ENCODE data around the gene BAIAP2L1. TPM values are rescaled to one million over a fixed set of nuclear protein-coding genes. Genes with fewer than 3 reads are reported as not detected.
"Not testable (repeated sequence)": the region's sequence is repeated elsewhere in the genome, so short reads cannot be mapped to it uniquely, and the experiment has no call there.

Gene BAIAP2L1
- polyA plus RNA-seq, 3 donors, result 11.8 to 19.3 (median 15.0) TPM

GRCh38 chr7:98330926-98331529 is 69.9 kb downstream of the BAIAP2L1 start:
- no peak for DNase-seq (ENCODE audit: extremely low read depth in 1 of 11, low read depth in 9 of 11, low spot score in 4 of 11)

DNA sequence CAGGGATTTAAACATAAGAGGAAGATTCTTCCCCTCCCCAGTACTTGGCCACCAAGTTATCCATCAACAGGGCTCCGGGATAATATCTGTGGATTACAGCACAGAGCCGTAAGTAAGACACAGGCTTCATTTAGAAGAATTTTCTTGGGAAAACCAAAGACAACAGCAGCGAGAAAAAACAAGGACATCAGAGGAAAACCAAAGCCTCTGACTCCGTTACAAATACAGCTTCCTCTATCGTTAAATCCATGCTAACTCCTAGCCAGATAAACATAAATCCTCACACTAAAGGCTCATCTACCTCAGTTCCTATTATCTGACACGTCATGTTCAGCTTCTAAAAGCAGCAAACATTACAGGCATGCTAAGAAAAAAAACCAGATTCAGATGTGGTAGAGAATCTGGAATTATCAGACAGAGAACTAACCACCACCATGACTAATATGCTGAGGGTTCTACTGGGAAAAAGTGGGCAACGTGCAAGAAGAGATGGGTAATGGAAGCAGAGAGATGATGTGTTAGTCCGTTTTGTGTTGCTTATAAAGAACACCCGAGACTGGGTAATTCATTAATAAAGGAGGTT is 71.0 kb downstream of the BAIAP2L1 start:
- DNase-seq (ENCODE audit: extremely low read depth in 1 of 11, low read depth in 9 of 11, low spot score in 4 of 11), result no peak

GRCh38 chr7:98329100-98329790 is 71.6 kb downstream of the BAIAP2L1 start:
- DNase-seq (ENCODE audit: extremely low read depth in 1 of 11, low read depth in 9 of 11, low spot score in 4 of 11), result no peak

- DNase-seq (ENCODE audit: extremely low read depth in 1 of 11, low read depth in 9 of 11, low spot score in 4 of 11), result no peak
These were observed 76.1 kb downstream of the BAIAP2L1 start for GRCh38 chr7:98324782-98325181.

- DNase-seq (ENCODE audit: extremely low read depth in 1 of 11, low read depth in 9 of 11, low spot score in 4 of 11), result peak in 3 of 11 donors; percentile 11 to 29 (median 11)
These were observed 77.1 kb downstream of the BAIAP2L1 start for GRCh38 chr7:98323597-98324322.

- no peak for DNase-seq (ENCODE audit: extremely low read depth in 1 of 11, low read depth in 9 of 11, low spot score in 4 of 11)
These were observed 78.3 kb downstream of the BAIAP2L1 start for GRCh38 chr7:98322331-98323270.

DNA sequence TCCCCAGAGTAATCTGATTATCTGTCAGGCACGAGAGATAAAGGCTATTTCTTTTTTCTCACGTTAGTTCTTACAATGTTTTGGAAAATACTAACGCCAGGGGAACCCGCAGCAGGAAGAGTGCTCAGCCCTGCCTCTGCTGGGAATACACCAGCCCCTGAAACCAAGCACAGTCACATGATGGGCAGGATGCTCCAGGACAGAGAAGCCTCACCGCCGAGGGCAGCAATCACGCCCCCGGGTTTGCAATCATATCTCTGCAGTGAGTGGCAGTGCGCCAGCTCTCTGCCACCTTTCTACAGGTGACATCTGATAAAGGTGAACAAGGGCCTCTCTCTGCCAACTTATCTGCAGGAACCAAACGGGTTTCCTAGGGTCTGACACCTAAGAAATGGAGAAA is 79.6 kb downstream of the BAIAP2L1 start:
- no peak for DNase-seq (ENCODE audit: extremely low read depth in 1 of 11, low read depth in 9 of 11, low spot score in 4 of 11)

DNA sequence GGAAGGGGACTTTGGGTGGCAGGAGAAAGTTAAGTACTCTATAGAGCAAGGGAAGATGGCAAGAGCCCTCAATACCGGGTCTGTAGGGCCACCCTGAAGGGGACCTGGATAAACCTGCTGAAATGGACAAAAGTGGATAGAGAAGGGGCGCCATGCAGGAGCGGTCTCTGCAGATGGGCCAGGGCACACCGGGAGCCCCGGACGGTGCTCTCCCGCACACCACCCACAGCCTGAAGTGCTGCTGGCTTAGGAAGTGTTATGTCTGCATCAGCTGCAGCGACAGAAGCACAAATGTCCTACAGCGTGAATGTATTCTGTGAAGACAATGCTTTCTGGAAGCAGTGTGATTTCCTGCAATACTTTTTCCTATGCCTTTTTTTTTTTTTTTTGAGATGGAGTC is 81.7 kb downstream of the BAIAP2L1 start:
- no peak for DNase-seq (ENCODE audit: extremely low read depth in 1 of 11, low read depth in 9 of 11, low spot score in 4 of 11)

GRCh38 chr7:98317366-98318040 is 83.4 kb downstream of the BAIAP2L1 start:
- DNase-seq (ENCODE audit: extremely low read depth in 1 of 11, low read depth in 9 of 11, low spot score in 4 of 11), result no peak

- DNase-seq (ENCODE audit: extremely low read depth in 1 of 11, low read depth in 9 of 11, low spot score in 4 of 11), result not testable (repeated sequence)
These were observed 84.8 kb downstream of the BAIAP2L1 start for GRCh38 chr7:98315994-98316527.

- no peak for DNase-seq (ENCODE audit: extremely low read depth in 1 of 11, low read depth in 9 of 11, low spot score in 4 of 11)
These were observed 85.4 kb downstream of the BAIAP2L1 start for GRCh38 chr7:98315318-98315993.

DNA sequence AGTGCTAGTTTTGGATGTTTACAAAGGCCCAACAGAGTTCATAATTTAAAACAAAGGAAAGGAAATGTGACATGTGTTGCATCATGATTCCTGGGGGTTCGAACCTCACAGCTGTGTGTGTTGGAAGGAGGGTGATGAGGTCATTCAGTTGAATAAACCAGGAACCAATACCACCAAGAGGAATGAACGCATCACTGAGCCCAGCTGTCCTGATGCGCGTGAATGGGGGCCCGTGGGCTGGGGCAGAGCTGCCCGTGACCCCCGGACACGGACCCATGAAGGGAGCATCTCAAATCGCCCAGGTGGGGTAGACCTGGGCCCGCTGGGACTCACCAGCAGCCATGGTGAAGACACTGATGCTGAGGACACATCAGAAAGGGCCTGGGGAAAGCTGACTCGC is 86.4 kb downstream of the BAIAP2L1 start:
- no peak for DNase-seq (ENCODE audit: extremely low read depth in 1 of 11, low read depth in 9 of 11, low spot score in 4 of 11)

- DNase-seq (ENCODE audit: extremely low read depth in 1 of 11, low read depth in 9 of 11, low spot score in 4 of 11), result no peak
These were observed 88.7 kb downstream of the BAIAP2L1 start for GRCh38 chr7:98312201-98312600.

GRCh38 chr7:98309566-98309965 is 91.3 kb downstream of the BAIAP2L1 start:
- no peak for DNase-seq (ENCODE audit: extremely low read depth in 1 of 11, low read depth in 9 of 11, low spot score in 4 of 11)

DNA sequence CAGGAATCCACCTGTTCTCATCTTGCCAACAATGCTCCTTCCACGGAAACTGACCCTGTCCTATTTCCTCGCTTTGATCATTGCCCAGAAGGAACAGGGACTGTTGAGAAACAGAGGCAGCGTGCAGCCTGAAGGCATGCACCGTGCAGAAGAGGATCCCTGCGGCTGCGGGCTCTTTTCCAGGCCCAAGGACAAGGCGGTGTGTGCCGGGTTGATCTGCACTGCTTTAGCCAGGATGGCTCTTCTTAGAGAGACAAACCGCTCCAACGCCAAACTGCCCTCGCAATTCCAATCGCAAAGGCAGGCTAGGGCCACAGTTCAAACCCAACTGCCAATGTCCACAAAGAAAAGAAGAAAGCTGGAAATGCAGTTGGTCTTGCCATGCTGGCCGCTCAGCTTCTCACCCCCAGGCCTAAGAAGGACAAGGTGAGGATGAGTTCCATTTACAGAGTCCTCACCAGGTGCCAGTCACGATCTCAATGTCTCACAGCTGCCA is 92.9 kb downstream of the BAIAP2L1 start:
- DNase-seq (ENCODE audit: extremely low read depth in 1 of 11, low read depth in 9 of 11, low spot score in 4 of 11), result no peak

DNA sequence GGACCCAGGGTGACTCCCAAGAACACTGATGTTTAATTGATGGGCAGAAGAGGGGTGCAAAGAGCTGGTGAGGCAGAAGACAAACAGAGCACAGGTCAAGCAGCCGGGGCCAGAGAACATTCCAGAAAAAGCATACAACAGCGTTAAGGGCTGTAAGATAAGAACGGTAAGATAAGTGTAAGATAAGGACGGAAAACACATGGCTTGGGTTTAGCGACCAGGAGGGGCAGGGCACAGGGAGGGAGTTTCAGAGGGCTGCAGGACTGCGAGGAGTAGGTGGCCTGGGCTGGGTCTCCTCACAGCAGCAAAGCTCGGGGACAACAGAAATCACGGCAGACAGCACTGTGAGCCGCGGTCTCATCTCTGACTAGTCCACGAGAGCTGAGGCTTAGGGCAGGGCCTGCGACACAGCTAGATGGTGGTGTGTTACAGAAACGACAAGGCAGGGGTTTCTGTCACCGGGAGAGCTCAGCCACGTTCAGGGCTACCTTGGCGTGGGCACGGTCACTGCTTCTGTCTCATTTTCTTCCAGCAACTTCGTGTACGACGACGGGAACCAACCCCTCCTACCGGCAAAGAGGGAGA is 94.8 kb downstream of the BAIAP2L1 start:
- DNase-seq (ENCODE audit: extremely low read depth in 1 of 11, low read depth in 9 of 11, low spot score in 4 of 11), result no peak

DNA sequence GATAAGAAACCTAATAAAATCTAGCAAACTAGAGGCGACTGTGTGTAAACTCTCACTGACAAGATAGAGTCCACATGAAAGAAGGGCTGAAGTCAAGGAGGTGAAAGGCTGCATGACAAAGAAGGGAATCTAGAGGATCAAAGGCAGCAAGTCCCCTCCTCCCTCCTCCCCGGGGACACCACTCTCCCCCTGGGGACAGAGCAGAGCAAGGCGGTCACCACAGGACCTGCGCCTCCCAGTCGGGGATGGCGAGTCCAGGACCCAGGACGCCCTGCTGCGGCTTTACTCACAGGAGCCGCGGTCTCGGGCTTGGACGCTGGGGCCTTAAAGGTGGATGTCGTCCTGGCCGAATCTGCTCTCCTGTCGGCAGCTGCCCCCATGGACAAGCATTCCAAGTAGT is 97.0 kb downstream of the BAIAP2L1 start:
- no peak for DNase-seq (ENCODE audit: extremely low read depth in 1 of 11, low read depth in 9 of 11, low spot score in 4 of 11)

Measured in renal cortex interstitium (tissue), 11 donors.